Ovary (tissue), 3 donors: ENCODE data around the gene SNAPC2.

Experiments
- EP300 ChIP-seq: sonication (generic); formaldehyde crosslinking; IDR thresholded peaks from one replicate; pipeline ENCODE4 v1.6.1; 2017; ENCODE audit warnings: antibody characterized with exemption
- TF ChIP-seq, protein P1 (sequence below), 3 donors: fragments of 450-650 bp in 2 of 3; fragments of 200-600 bp in 1 of 3; IDR thresholded peaks; one replicate each; pipeline versions ENCODE4 v1.5.1 to v1.8.0; 2016 to 2022; ENCODE audit warnings: antibody characterized with exemption in 3 of 3, mild to moderate bottlenecking in 1 of 3
- donor health status: DM: no; HTN: no; CAD: no.

DNA sequence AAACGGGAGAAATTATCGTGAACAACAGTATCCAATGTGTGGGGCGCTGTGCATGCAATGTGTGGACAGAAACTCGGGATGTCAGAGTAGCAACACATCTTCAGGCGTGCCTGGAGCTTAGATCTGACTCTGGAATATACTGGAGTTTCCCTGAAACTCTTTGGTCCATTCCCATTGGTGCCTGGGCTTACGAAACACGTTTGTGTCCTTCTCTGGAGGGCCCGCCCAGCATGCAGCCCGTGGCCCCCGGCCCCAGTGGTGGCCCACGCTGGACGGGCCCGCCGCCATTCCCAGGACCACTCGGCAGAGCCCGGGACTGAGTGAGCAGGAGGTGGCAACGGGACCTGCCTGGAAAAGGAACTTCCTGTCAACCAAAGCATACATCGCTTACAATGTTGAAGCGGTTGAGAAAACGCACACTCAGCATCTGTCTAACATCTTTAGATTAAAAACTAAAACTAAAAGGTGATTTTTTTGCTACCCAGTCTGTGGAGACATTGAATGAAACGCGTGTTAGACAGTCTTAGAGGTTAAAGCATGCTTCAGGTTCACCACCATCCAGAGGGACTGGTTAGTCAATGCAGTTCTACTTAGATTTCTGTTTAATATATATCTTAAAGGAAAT is 42.6 kb downstream of the SNAPC2 start:
- TF ChIP-seq, protein P1, sequence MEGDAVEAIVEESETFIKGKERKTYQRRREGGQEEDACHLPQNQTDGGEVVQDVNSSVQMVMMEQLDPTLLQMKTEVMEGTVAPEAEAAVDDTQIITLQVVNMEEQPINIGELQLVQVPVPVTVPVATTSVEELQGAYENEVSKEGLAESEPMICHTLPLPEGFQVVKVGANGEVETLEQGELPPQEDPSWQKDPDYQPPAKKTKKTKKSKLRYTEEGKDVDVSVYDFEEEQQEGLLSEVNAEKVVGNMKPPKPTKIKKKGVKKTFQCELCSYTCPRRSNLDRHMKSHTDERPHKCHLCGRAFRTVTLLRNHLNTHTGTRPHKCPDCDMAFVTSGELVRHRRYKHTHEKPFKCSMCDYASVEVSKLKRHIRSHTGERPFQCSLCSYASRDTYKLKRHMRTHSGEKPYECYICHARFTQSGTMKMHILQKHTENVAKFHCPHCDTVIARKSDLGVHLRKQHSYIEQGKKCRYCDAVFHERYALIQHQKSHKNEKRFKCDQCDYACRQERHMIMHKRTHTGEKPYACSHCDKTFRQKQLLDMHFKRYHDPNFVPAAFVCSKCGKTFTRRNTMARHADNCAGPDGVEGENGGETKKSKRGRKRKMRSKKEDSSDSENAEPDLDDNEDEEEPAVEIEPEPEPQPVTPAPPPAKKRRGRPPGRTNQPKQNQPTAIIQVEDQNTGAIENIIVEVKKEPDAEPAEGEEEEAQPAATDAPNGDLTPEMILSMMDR (IDR thresholded peaks at IDR 0.05) = no peak
- TF ChIP-seq EP300 = no peak
